K562 (cell line): ENCODE results near the gene MYLK3. TPM values are rescaled to one million over a fixed set of nuclear protein-coding genes. Genes with fewer than 3 reads are reported as not detected.
A peak's percentile ranks its signal among the peaks of the same experiment; 100 is the strongest.

Experiments used
- ARID2 ChIP-seq: fragments of 450-650 bp; IDR thresholded peaks from 2 replicates; pipeline ENCODE4 v1.6.1; 2017; ENCODE audit warnings: antibody characterized with exemption, mild to moderate bottlenecking
- CC2D1A ChIP-seq: fragments of 450-650 bp; IDR thresholded peaks from 2 replicates; pipeline ENCODE4 v1.6.1; 2017; ENCODE audit warnings: mild to moderate bottlenecking
- CTCFL ChIP-seq: IDR thresholded peaks from 2 replicates; pipeline ENCODE4 v1.6.1; 2011; ENCODE audit warnings: borderline replicate concordance, low read depth, mild to moderate bottlenecking, moderate library complexity, low read length; ENCODE audit not compliant: insufficient read depth, poor library complexity, severe bottlenecking
- EP300 ChIP-seq: IDR thresholded peaks from 2 replicates; pipeline ENCODE4 v1.6.1; 2012; ENCODE audit warnings: low read length, improper control_type of control experiment
- GATAD2B ChIP-seq: fragments of 450-650 bp; IDR thresholded peaks from 2 replicates; pipeline ENCODE4 v1.6.1; 2017; ENCODE audit warnings: mild to moderate bottlenecking, borderline replicate concordance
- PATZ1 ChIP-seq: fragments of 250-450 bp; sonication (Bioruptor Pico); IDR thresholded peaks from 2 replicates; pipeline ENCODE4 v1.5.0; 2020; ENCODE audit warnings: mild to moderate bottlenecking, borderline replicate concordance
- RAD21 ChIP-seq, 2 experiments: fragments of 250-450 bp in 1 of 2; fragments of 450-650 bp in 1 of 2; sonication (Bioruptor Pico) in 1 of 2; formaldehyde crosslinking in 1 of 2; IDR thresholded peaks in 1 of 2; conservative IDR thresholded peaks in 1 of 2; 2 replicates each; pipeline versions ENCODE4 v1.4.0 to v1.8.0; 2020 to 2022; ENCODE audit warnings: mild to moderate bottlenecking in 2 of 2, moderate library complexity in 1 of 2
- REST ChIP-seq, 2 experiments: fragments of 450-650 bp; formaldehyde crosslinking in 1 of 2; IDR thresholded peaks; 2 replicates each; pipeline versions ENCODE4 v1.4.0 to v1.6.1; 2014 to 2020; ENCODE audit warnings: mild to moderate bottlenecking in 2 of 2, borderline replicate concordance in 1 of 2, low read depth in 1 of 2
- TFAP4 ChIP-seq: sonication (generic); formaldehyde crosslinking; IDR thresholded peaks from 2 replicates; pipeline ENCODE4 v1.8.0; 2022; ENCODE audit warnings: missing genetic modification reagents, mild to moderate bottlenecking, moderate library complexity, borderline replicate concordance
- ZFX ChIP-seq: sonication (generic); formaldehyde crosslinking; IDR thresholded peaks from 2 replicates; pipeline ENCODE4 v1.8.0; 2022; ENCODE audit warnings: mild to moderate bottlenecking, missing genetic modification reagents, moderate library complexity
- ZNF12 ChIP-seq: sonication (generic); formaldehyde crosslinking; IDR thresholded peaks from 2 replicates; pipeline ENCODE4 v1.4.0; 2020; ENCODE audit warnings: mild to moderate bottlenecking, missing genetic modification reagents
- polyA plus RNA-seq, 8 experiments: library from polyadenylated mRNA; depleted of rRNA in 4 of 8; stranded (reverse) in 5 of 8; unstranded in 3 of 8; fragments of >200 nt; fragmentation: Nextera tagmentation in 2 of 8; fragmentation: Illumina TruSeq in 1 of 8; extraction: Ambion mirVana in 2 of 8; extraction: Trizol in 1 of 8; gene quantifications; 2 replicates each; pipeline versions ENCODE4 v1.2.1 to v1.2.3, GENCODE V29; 2011 to 2014; ENCODE audit warnings: inconsistent platforms in 1 of 8, missing spikeins in 1 of 8
- total RNA-seq, 7 experiments: library from RNA; depleted of rRNA in 6 of 7; stranded (reverse); fragments of >200 nt in 6 of 7; fragmentation: Illumina TruSeq in 2 of 7; extraction: Trizol in 2 of 7; gene quantifications; 2 replicates each; pipeline versions ENCODE4 v1.2.1 to v1.2.3, GENCODE V29; 2011 to 2021; ENCODE audit warnings: low replicate concordance in 1 of 7

The MYLK3 gene
- total and polyA plus RNA-seq, 9 of the 15 experiments (the other 6 are each of a cell fraction or from before 2014, with no cell fraction given) = 0.69 to 10.7 (median 4.7) TPM

- TF ChIP-seq REST (IDR thresholded peaks at IDR 0.05; ENCODE audit: borderline replicate concordance) = peak; percentile 66
- TF ChIP-seq REST (CRISPR knock-in tag; IDR thresholded peaks at IDR 0.05; ENCODE audit: low read depth) = no peak
- TF ChIP-seq ARID2 = no peak
- peak; percentile 30 for TF ChIP-seq CTCFL
- peak; percentile 38; the same call in 1 of the 2 replicates for TF ChIP-seq TFAP4 (CRISPR knock-in tag)
- no peak for TF ChIP-seq PATZ1 (CRISPR knock-in tag)
- TF ChIP-seq RAD21 (CRISPR knock-in tag; conservative IDR thresholded peaks at IDR 0.05 in 1 of 2, IDR thresholded peaks at IDR 0.05 in 1 of 2) = peak; percentile 73 to 88
- no peak for TF ChIP-seq EP300
- TF ChIP-seq ZFX (CRISPR knock-in tag) = no peak
- TF ChIP-seq ZNF12 (CRISPR knock-in tag) = no peak
- no peak for TF ChIP-seq GATAD2B
- TF ChIP-seq CC2D1A = peak; percentile 44; the same call in 1 of the 2 replicates
Measured at GRCh38 chr16:46673320-46674013, 74.7 kb downstream of the MYLK3 start (continued).
